ENCODE measurements around the gene TMCO6. TPM values are rescaled to one million over a fixed set of nuclear protein-coding genes. Genes with fewer than 3 reads are reported as not detected.

The TMCO6 gene
- total and polyA plus RNA-seq, 2 of the 4 experiments (the other 2 are of a cell fraction) = 6.6 to 10.6 TPM

DNA sequence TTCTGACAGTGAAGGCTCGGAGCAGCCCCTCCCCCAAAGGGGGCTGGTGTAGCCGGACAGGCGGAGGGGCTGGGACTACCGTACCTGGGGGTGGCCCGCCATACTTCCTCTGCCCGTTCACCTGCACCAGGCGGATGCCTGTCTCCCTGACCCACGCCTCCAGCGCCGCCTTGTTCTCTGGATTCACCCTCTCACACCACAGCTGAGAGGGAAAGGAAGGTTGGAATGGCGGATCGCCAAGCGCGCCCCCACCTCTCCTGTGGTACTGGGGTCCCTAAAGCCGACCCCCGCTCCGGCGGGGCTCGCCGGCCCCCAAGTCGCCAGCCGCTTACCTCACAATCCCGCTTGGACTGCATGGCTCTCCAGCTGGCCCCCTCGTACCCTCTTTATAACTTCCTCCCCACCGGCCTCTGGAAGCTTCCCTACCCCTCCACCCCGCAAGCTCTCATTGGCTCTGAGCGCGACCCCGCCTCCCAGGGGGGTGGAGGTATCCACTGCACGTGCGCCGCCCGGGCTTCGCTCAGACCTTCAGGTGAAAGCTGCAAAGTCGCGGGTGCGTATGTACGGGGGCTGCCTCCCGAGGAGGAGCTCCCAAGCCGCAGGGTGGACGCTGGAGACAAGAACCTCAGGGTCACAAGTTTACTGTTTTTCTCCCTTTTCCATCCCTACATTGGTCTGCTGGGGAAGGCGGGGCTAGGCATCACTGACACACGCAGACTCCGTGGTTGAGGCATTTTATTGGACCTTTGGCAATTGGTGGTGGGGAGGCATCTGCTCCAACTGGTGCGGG, 34.1 kb downstream of the TMCO6 start, which contains the start of gene DND1 (continued):
- TF ChIP-seq SMC3 (IDR thresholded peaks at IDR 0.05; ENCODE audit: low read depth, low read length) = no peak

DNA sequence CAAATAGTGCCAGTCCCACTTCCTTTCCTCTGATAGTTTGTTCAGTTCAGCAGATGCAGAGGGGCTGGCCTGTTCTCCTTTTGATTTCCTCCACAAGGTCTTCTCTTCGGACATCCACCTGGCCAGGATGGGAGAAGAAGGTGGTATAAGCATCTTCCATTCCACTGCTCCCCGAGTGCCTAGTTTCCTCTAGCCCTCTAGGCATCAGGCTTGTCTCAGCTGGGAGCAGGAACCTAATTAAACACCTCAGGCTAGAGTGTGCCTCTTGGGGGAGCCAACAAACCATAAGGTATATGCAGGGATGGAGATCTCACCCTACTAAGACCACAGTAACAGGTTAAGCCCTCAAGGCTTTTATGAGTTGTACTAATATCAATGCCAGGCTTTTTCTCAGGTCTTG, 35.0 kb downstream of the TMCO6 start:
- Histone ChIP-seq H3K4me3 (ENCODE audit: insufficient read depth, low read depth, low read length) (no peak overlapping the region), H2BK120ac (ENCODE audit: low read depth, low read length) (no peak overlapping the region), H3K4me1 (ENCODE audit: control insufficient read depth, insufficient read depth, low read length) (no peaks in the 10 kb centered on the region; the same call in 1 of the 2 replicates), H3K56ac (ENCODE audit: extremely low read depth, insufficient read depth, low read length) (no peak overlapping the region), H3K27me3 (ENCODE audit: control insufficient read depth, insufficient read depth, low read length) (no peaks in the 10 kb centered on the region), H4K8ac (ENCODE audit: low read depth in 2 of 2, low read length in 2 of 2) (no peak overlapping the region), H4K5ac (ENCODE audit: low read depth, low read length) (no peak overlapping the region; the same call in 1 of the 2 replicates), H3K14ac (replicated peaks; ENCODE audit: low read depth, low read length) (no peak overlapping the region), H2AK5ac (ENCODE audit: low read depth, low read length) (no peak overlapping the region), H2BK5ac (ENCODE audit: low read depth, low read length, poor library complexity, severe bottlenecking) (no peak overlapping the region), H4K91ac (ENCODE audit: insufficient read depth, low read depth, low read length) (no peak overlapping the region), H3K4ac (ENCODE audit: low read depth, low read length) (no peak overlapping the region), H3K79me1 (ENCODE audit: low read depth in 1 of 2, low read length in 2 of 2) (peaks cover 0 to 14% of the 10 kb centered on the region in 2 experiments; a peak in 1 of 4 replicates), H3K23ac (ENCODE audit: low read depth, low read length) (no peak overlapping the region), H2AK9ac (replicated peaks; ENCODE audit: low read depth, low read length, poor library complexity) (no peak overlapping the region), H3K27ac (ENCODE audit: insufficient read depth, low read length) (no peak overlapping the region), H3K4me2 (ENCODE audit: low read depth, low read length) (no peak overlapping the region), H2AFZ (replicated peaks; ENCODE audit: low read length, poor library complexity) (no peak overlapping the region), H2BK20ac (ENCODE audit: low read depth, low read length) (no peak overlapping the region), H3K18ac (ENCODE audit: low read depth, low read length) (no peak overlapping the region), H4K20me1 (ENCODE audit: insufficient read depth, low read length) (peaks cover 3% of the 10 kb centered on the region; the same call in 1 of the 2 replicates), H2BK15ac (ENCODE audit: low read depth, low read length) (no peak overlapping the region), H3K9me3 (ENCODE audit: control insufficient read depth, insufficient read depth, low read length) (no peaks in the 10 kb centered on the region), H3K9ac (ENCODE audit: low read depth, low read length) (no peak overlapping the region), H3K36me3 (ENCODE audit: control insufficient read depth, insufficient read depth, low read length) (peaks cover 61% of the 10 kb centered on the region), H3K9me1 (ENCODE audit: insufficient read depth, low read length) (peaks cover 4% of the 10 kb centered on the region; the same call in 1 of the 2 replicates)
- intact Hi-C loops (cut with micrococcal nuclease) = no loop called here
- dilution Hi-C loops (cut with HindIII; ENCODE audit: low sequenced_read_pairs, unreplicated experiment) = no loop called here
- no CpG with 5 or more reads among the region's 2 CpGs for WGBS, 2 experiments (ENCODE audit: extremely low coverage in 2 of 2, insufficient read length in 1 of 2)
- DNase-seq = no peak
- ChIA-PET CTCF (no interaction called here), POLR2A (ENCODE audit: unreplicated experiment) (no interaction called here)
- in situ Hi-C loops (cut with MboI; ENCODE audit: low sequenced_read_pairs) = no loop called here
- no TSS peak for BruUV-seq (replicated peaks)
- ATAC-seq (ENCODE audit: low read depth) = no peak
- TF ChIP-seq RCOR1 (IDR thresholded peaks at IDR 0.05; ENCODE audit: insufficient replicate concordance, low read length) (no peak), BHLHE40 (IDR thresholded peaks at IDR 0.05; ENCODE audit: low read depth, low read length) (no peak)

Measured in IMR-90 (cell line).